A549 treated with RU486 at 1 μM for 4 hours (cell line): ENCODE data around the gene SUSD1. TPM values are rescaled to one million over a fixed set of nuclear protein-coding genes. Genes with fewer than 3 reads are reported as not detected.

Source experiments
- total RNA-seq: library from RNA; stranded (reverse); fragments of 200-300 nt; extraction: Qiagen RNA extraction; gene quantifications from 5 replicates; pipeline ENCODE4 v1.2.3, GENCODE V29; 2022; ENCODE audit warnings: low read depth

Gene SUSD1
- 12.3 to 14.6 TPM (median 13.7 TPM) in 5 replicates for total RNA-seq

GRCh38 chr9:112174965-112175795, at the start of gene SUSD1:
TSS of gene SUSD1 (minus strand) at chr9:112175297. CDS start at chr9:112175235, 62 bp downstream.

Other genes starting within 250 kb of the SUSD1 start
- gene PTBP3, start 158.3 kb upstream of the SUSD1 start, total RNA-seq = 12.3 to 36.4 TPM (median 30.4 TPM) in 5 replicates
- gene HSDL2, start 204.8 kb upstream of the SUSD1 start, total RNA-seq = 24.9 to 34.0 TPM (median 30.9 TPM) in 5 replicates